HEK293 (cell line): Measurements from ENCODE around the gene TTC16.

Source experiments
- SP3 ChIP-seq: fragments of 450-650 bp; formaldehyde crosslinking; IDR thresholded peaks from 2 replicates; pipeline ENCODE4 v1.5.1; 2016; ENCODE audit warnings: missing biosample characterization, missing genetic modification characterization
- ZFP41 ChIP-seq: fragments of 450-650 bp; formaldehyde crosslinking; IDR thresholded peaks from 2 replicates; pipeline ENCODE4 v1.5.1; 2016; ENCODE audit warnings: missing biosample characterization, missing genetic modification characterization, borderline replicate concordance
- TF ChIP-seq, protein P1 (sequence below): fragments of 450-650 bp; formaldehyde crosslinking; IDR thresholded peaks from 2 replicates; pipeline ENCODE4 v1.5.1; 2016; ENCODE audit warnings: missing biosample characterization, missing genetic modification characterization
- TF ChIP-seq, protein P2 (sequence below): fragments of 450-650 bp; formaldehyde crosslinking; IDR thresholded peaks from 2 replicates; pipeline ENCODE4 v1.5.1; 2016; ENCODE audit warnings: missing biosample characterization, missing genetic modification characterization

DNA sequence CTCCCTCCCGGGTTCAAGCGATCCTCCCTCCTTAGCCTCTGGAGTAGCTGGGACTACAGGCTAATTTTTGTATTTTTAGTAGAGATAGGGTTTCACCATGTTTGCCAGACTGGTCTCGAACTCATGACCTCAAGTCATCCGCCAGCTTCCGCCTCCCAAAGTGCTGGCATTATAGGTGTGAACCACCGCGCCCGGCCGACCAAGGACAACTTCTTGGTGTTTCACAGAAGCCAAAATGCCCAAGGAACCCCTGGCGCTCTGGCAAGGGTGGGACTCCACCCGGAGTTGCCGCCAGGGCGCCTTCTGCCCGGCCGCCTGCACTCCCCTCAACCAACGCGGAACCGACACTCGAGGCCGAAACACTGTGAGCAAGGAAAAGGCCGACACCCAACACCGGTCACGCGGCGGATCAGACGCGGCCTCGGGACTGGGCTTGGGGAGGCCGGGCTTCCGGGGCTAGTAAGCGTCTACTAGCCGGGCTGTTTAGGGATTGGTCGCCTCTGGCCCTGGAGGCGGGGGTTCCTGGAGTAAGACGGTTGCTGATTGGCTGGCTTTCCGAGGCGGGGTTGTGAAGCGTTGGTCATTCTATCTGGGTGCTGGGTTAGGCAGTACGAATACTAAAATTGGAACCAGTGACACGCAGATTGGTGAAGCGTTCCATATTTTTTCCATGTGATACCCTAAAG is 16.8 kb upstream of the TTC16 start:
- TF ChIP-seq, protein P1, sequence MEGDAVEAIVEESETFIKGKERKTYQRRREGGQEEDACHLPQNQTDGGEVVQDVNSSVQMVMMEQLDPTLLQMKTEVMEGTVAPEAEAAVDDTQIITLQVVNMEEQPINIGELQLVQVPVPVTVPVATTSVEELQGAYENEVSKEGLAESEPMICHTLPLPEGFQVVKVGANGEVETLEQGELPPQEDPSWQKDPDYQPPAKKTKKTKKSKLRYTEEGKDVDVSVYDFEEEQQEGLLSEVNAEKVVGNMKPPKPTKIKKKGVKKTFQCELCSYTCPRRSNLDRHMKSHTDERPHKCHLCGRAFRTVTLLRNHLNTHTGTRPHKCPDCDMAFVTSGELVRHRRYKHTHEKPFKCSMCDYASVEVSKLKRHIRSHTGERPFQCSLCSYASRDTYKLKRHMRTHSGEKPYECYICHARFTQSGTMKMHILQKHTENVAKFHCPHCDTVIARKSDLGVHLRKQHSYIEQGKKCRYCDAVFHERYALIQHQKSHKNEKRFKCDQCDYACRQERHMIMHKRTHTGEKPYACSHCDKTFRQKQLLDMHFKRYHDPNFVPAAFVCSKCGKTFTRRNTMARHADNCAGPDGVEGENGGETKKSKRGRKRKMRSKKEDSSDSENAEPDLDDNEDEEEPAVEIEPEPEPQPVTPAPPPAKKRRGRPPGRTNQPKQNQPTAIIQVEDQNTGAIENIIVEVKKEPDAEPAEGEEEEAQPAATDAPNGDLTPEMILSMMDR (tag by site-specific recombination), result no peak
- TF ChIP-seq, protein P2, sequence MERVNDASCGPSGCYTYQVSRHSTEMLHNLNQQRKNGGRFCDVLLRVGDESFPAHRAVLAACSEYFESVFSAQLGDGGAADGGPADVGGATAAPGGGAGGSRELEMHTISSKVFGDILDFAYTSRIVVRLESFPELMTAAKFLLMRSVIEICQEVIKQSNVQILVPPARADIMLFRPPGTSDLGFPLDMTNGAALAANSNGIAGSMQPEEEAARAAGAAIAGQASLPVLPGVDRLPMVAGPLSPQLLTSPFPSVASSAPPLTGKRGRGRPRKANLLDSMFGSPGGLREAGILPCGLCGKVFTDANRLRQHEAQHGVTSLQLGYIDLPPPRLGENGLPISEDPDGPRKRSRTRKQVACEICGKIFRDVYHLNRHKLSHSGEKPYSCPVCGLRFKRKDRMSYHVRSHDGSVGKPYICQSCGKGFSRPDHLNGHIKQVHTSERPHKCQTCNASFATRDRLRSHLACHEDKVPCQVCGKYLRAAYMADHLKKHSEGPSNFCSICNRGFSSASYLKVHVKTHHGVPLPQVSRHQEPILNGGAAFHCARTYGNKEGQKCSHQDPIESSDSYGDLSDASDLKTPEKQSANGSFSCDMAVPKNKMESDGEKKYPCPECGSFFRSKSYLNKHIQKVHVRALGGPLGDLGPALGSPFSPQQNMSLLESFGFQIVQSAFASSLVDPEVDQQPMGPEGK (tag by site-specific recombination), result no peak
- TF ChIP-seq ZFP41 (tag by site-specific recombination) (no peak), SP3 (tag by site-specific recombination) (no peak)
